ENCODE results near the gene TREML4. TPM values are rescaled to one million over a fixed set of nuclear protein-coding genes. Genes with fewer than 3 reads are reported as not detected.

Gene TREML4
- polyA plus RNA-seq, 1 donor from 2014 or later, result not detected

- Histone ChIP-seq H2AFZ (ENCODE audit: low read depth, low read length) (no peak overlapping the region), H3K9me3 (ENCODE audit: low read length) (peaks cover 1% of the 10 kb centered on the region), H3K4me2 (ENCODE audit: low read length) (no peak overlapping the region), H3K4me3 (ENCODE audit: low read length) (no peak overlapping the region), H3K36me3 (ENCODE audit: insufficient read depth, low read length) (no peaks in the 10 kb centered on the region), H4K20me1 (ENCODE audit: insufficient read depth) (no peaks in the 10 kb centered on the region), H3K27me3 (ENCODE audit: insufficient read depth, low read depth, low read length) (no peaks in the 10 kb centered on the region), H3K9me2 (ENCODE audit: insufficient read depth, low read length) (no peaks in the 10 kb centered on the region), H3K27ac (ENCODE audit: low read length) (no peak overlapping the region), H3K9ac (ENCODE audit: low read length) (no peak overlapping the region), H3F3A (ENCODE audit: insufficient read depth, low read length, poor library complexity, severe bottlenecking) (no peaks in the 10 kb centered on the region), H3K79me2 (replicated peaks; ENCODE audit: insufficient read depth, low read length) (no peaks in the 10 kb centered on the region)
- TF ChIP-seq, protein P1, sequence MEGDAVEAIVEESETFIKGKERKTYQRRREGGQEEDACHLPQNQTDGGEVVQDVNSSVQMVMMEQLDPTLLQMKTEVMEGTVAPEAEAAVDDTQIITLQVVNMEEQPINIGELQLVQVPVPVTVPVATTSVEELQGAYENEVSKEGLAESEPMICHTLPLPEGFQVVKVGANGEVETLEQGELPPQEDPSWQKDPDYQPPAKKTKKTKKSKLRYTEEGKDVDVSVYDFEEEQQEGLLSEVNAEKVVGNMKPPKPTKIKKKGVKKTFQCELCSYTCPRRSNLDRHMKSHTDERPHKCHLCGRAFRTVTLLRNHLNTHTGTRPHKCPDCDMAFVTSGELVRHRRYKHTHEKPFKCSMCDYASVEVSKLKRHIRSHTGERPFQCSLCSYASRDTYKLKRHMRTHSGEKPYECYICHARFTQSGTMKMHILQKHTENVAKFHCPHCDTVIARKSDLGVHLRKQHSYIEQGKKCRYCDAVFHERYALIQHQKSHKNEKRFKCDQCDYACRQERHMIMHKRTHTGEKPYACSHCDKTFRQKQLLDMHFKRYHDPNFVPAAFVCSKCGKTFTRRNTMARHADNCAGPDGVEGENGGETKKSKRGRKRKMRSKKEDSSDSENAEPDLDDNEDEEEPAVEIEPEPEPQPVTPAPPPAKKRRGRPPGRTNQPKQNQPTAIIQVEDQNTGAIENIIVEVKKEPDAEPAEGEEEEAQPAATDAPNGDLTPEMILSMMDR (IDR thresholded peaks at IDR 0.05; ENCODE audit: poor library complexity, severe bottlenecking), result no peak
- TF ChIP-seq MXI1 (conservative IDR thresholded peaks at IDR 0.05; ENCODE audit: poor library complexity, severe bottlenecking) (no peak), POLR2AphosphoS5 (IDR thresholded peaks at IDR 0.05) (no peak), TAF1 (IDR thresholded peaks at IDR 0.05; ENCODE audit: low read depth) (no peak), RAD21 (conservative IDR thresholded peaks at IDR 0.05) (no peak), EZH2 (IDR thresholded peaks at IDR 0.05; ENCODE audit: borderline replicate concordance, insufficient read depth, low read length, poor library complexity, severe bottlenecking) (no peak), SMC3 (conservative IDR thresholded peaks at IDR 0.05; ENCODE audit: poor library complexity) (no peak), EP300 (conservative IDR thresholded peaks at IDR 0.05; ENCODE audit: poor library complexity, severe bottlenecking) (no peak), REST (IDR thresholded peaks at IDR 0.05; ENCODE audit: borderline replicate concordance) (no peak)
These were observed 43.4 kb upstream of the TREML4 start for GRCh38 chr6:41184761-41185160.

- TF ChIP-seq RAD21 (conservative IDR thresholded peaks at IDR 0.05) (no peak), TAF1 (IDR thresholded peaks at IDR 0.05; ENCODE audit: low read depth) (no peak), EP300 (conservative IDR thresholded peaks at IDR 0.05; ENCODE audit: poor library complexity, severe bottlenecking) (no peak), MXI1 (conservative IDR thresholded peaks at IDR 0.05; ENCODE audit: poor library complexity, severe bottlenecking) (no peak), POLR2AphosphoS5 (IDR thresholded peaks at IDR 0.05) (no peak), REST (IDR thresholded peaks at IDR 0.05; ENCODE audit: borderline replicate concordance) (no peak), SMC3 (conservative IDR thresholded peaks at IDR 0.05; ENCODE audit: poor library complexity) (no peak), EZH2 (IDR thresholded peaks at IDR 0.05; ENCODE audit: borderline replicate concordance, insufficient read depth, low read length, poor library complexity, severe bottlenecking) (no peak)
- TF ChIP-seq, protein P1 (IDR thresholded peaks at IDR 0.05; ENCODE audit: poor library complexity, severe bottlenecking), result no peak
- H3K9me2 ChIP-seq (ENCODE audit: insufficient read depth, low read length), result no peaks in the 10 kb centered on the region
These were observed 42.1 kb upstream of the TREML4 start for GRCh38 chr6:41186031-41186562.

More at GRCh38 chr6:41186031-41186562, 42.1 kb upstream of the TREML4 start:
- no peaks in the 10 kb centered on the region for H3K36me3 ChIP-seq (ENCODE audit: insufficient read depth, low read length)
- H3K4me3 ChIP-seq (ENCODE audit: low read length), result no peak overlapping the region
- no peak overlapping the region for H3K4me2 ChIP-seq (ENCODE audit: low read length)
- H3F3A ChIP-seq (ENCODE audit: insufficient read depth, low read length, poor library complexity, severe bottlenecking), result no peaks in the 10 kb centered on the region
- H3K27me3 ChIP-seq (ENCODE audit: insufficient read depth, low read depth, low read length), result no peaks in the 10 kb centered on the region
- no peaks in the 10 kb centered on the region for H3K79me2 ChIP-seq (replicated peaks; ENCODE audit: insufficient read depth, low read length)
- peaks cover 2% of the 10 kb centered on the region for H3K9me3 ChIP-seq (ENCODE audit: low read length)
- H4K20me1 ChIP-seq (ENCODE audit: insufficient read depth), result no peaks in the 10 kb centered on the region
- H3K27ac ChIP-seq (ENCODE audit: low read length), result no peak overlapping the region
- no peak overlapping the region for H3K9ac ChIP-seq (ENCODE audit: low read length)
- H2AFZ ChIP-seq (ENCODE audit: low read depth, low read length), result no peak overlapping the region
